HL-60/S4 (cell line): ENCODE data around the gene THSD4.
"Not testable (repeated sequence)": the region's sequence is repeated elsewhere in the genome, so short reads cannot be mapped to it uniquely, and the experiment has no call there.

Source experiments
- in situ Hi-C: fragments of 300-500 bp; cut with MboI; formaldehyde crosslinking; loops from 2 replicates; pipeline ENCODE4 v1.14.3; 2022; ENCODE audit warnings: low sequenced_read_pairs

THSD4 gene

GRCh38 chr15:71319424-71319823 is 204.2 kb downstream of the THSD4 start:
- in situ Hi-C loops: not testable (repeated sequence)

DNA sequence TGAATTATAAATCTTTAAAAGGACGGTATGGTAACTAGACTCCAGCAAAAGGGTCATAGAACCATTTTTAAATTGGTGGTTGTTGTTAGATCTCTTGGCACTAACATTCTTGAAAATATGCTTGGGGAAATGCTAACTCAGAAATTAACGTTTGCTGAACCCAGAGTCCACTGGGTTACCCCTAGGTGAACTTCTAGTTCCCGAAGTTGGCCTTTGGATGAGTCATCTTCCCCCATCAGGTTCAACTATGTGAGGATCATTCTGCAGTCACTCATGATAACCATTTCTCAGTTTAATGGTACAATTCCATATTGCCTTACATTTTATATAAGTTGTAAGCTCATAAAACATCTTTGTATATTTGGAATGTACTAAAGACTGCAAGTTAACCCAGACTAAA is 204.7 kb downstream of the THSD4 start:
- in situ Hi-C loops: no loop called here

DNA sequence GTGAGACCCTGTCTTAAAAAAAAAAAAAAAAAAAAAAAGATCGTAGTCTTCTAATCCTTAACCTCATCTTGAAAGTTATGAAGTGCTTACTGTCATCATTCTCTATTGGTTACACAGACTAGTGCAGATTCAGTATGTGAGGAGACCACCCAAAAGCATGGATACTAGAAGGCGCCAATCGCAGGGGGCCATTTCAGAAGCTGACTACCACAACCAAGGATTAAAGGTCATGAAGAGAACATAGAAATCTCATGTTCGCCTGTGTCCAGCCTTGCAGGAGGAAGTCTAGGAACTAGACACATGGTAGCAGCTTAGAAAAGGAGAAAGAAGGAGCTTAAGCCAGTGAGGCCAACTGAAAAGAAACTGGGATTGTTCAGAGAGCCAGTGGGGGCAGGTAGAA is 207.8 kb downstream of the THSD4 start:
- in situ Hi-C loops: no loop called here

GRCh38 chr15:71323584-71323983 is 208.3 kb downstream of the THSD4 start:
- in situ Hi-C loops: no loop called here

DNA sequence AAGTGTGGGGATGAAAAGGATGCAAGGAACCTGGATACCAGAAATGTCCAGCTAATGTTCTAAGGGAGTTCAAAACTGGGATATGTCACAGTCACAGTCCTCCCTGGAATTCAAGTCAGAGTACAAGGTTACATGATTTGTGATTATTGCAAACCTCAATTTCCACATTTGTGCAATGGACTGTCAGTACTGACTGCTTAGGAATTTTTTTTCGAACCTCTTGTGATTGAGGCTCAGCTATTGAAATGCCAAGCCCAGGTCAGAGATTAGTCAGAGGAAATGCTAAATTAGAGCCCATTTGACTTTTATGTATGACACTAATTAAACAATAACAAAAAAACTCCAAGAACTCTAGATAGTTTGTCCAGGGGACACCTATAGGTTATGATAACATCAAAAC is 210.2 kb downstream of the THSD4 start:
- in situ Hi-C loops: no loop called here

DNA sequence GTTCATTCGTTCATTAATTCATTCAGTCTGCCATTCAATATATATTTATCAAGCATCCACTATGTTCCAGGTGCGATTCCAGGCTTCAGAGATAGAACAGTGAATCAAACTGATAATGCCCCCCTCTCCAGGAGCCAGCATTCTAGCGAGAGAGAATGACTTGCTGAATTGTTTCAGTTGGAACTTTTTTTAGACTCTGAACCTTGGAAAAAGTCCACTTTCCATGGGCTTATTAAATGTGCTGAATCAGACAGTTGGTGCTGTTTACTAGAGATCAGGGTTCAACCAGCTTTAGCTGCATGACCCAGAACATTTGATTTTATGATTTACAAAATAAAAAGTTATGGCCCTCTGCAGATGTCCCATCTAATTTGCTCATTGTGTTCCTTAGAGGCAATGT is 213.2 kb downstream of the THSD4 start:
- in situ Hi-C loops: no loop called here

DNA sequence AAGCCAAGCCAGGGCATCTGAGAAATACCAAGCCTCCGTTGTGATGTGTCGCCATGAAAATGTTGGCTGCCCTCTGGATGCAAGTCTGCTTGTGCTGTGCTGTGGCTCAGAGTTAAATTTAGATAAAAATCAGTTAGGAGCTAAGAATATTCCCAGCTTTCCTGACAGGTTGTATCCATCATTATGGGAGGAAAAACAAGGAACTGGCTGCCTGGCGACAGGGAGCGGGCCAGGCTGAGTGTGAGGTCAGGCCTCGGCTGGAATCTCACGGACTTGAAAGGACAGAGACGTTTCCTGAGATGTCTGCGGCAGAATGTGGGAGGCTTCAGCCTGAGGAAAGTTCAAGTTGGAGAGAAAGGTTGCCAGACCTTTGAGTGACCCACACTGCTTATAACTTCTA is 213.8 kb downstream of the THSD4 start:
- in situ Hi-C loops: no loop called here

DNA sequence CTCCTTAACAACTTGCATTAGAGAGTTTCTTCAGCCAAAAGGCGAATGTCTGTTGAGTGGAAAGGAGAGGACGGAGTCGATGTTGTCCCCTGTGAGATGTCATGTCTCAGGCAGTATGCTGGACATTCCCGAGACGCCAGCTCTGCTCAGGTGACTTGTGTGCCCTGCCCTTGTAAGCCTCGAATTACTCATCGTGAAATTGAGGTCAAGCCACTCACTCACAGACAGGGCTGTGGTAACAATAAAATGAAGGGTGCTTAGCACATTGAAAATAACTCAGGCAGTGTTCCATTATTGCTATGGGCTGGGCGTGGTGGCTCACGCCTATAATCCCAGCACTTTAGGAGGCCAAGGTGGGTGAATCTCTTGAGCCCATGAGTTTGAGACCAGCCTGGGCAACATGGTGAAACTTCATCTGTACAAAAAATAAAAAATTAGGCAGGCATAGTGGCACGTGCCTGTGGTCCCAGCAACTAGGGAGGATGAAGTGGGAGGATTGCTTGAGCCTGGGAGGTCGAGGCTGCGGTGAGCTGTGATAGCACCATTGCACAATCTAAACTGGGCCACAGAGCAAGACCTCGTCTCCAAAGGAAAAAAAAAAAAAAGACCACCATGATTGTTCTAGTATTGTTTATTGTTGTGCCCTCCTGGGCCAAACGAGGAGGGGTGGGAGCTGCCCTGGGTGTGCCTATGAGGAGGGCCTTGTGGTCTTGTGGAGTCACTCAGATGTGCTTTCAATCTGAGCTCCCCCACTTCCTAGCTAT is 214.4 kb downstream of the THSD4 start:
- in situ Hi-C loops: no loop called here

DNA sequence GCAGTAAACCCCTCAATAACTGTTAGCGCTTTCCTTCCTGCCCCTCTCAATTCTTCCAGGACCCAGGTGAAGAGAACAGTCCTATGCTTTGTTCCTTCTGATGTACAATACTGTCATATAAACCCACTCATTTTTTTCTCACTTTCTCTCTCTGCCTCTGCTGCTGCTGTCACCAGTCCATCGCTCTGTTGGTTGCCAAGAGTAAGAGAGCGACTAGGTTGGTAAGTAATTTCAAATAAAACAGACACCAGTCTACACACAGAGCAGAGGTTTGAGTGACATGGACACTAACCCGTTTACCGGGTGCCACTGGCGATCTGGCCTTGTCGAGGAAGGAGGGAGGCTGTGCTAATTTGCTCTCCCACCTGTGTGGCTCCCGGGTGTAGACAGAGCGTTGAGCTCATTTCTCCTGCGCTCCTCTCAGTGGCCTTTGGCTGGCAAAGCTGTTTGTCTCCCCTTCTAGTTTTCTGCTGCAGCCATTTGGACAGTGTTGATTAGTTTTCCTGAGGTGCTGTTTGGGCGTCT is 215.4 kb downstream of the THSD4 start:
- in situ Hi-C loops: no loop called here

DNA sequence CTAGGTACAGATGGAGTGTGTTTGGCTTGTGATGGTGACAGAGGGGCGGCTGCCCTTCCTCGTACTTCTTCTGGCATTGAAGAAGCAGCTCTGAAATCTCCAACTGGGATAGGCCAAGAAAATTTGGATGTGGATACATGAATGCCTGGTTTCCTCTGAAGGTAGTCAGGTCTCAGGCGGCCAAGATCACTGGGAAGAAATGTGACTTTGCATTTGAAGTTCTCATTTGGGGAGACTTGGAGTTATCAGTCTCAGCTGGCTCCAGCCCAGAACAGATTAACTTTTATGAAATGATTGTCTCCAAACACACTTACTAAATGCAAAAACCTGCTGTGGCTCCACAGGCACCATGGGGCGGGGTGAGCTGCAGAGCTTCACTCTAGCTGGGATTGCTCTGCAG is 215.9 kb downstream of the THSD4 start:
- in situ Hi-C loops: no loop called here

DNA sequence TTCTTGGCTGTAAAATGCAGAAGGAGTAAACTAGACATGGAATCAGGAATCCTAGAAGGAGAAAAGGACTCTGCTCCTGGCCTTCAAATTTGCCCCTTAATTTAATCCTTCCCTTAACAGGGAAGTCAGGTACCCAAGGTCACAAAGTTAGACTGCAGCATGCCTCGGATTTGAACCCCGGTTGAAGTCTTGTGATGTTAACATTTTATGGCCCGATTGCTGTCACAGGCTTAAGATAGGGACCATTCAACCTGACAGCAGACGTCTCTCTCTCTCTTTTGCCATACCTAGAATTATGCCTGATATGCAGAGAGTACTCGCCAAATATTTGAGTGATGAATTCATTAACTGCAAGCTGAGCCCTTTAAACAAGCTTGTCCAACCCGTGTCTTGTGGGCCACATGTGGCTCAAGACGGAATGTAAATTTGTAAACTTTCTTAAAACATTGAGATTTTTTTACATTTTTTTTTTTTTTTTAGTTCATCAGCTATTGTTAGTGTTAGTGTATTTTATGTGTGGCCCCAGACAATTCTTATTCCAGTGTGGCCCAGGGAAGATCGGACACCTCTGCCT is 217.2 kb downstream of the THSD4 start:
- in situ Hi-C loops: no loop called here

- in situ Hi-C loops: no loop called here
Observed at GRCh38 chr15:71333136-71333700, 217.9 kb downstream of the THSD4 start.

- in situ Hi-C loops: no loop called here
Observed at GRCh38 chr15:71333839-71334238, 218.6 kb downstream of the THSD4 start.

DNA sequence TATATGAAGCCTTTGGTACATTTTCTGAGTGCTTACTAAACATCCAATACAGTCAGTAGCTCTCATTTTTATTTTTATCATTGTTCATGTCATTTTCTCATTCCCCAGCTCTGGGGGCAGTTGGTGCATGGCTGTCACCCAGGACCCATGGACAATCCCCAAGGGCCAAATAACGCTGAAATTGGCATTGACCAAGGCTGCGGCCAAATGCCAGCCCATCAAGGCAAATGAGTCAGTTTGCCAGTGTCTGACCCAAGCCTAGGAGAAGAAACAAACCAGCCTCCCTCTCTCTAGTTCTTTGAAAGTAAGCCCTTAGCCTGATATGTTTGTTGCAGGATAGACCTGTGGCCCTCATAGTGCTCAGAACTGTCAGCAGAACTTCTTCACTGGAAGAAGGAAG is 219.2 kb downstream of the THSD4 start:
- in situ Hi-C loops: no loop called here

GRCh38 chr15:71334873-71335272 is 219.6 kb downstream of the THSD4 start:
- in situ Hi-C loops: no loop called here

GRCh38 chr15:71335591-71335990 is 220.3 kb downstream of the THSD4 start:
- in situ Hi-C loops: no loop called here

- in situ Hi-C loops: no loop called here
Observed at GRCh38 chr15:71336671-71337070, 221.4 kb downstream of the THSD4 start.

GRCh38 chr15:71337197-71337845 is 222.1 kb downstream of the THSD4 start:
- in situ Hi-C loops: no loop called here

GRCh38 chr15:71338265-71338664 is 223.0 kb downstream of the THSD4 start:
- in situ Hi-C loops: no loop called here

DNA sequence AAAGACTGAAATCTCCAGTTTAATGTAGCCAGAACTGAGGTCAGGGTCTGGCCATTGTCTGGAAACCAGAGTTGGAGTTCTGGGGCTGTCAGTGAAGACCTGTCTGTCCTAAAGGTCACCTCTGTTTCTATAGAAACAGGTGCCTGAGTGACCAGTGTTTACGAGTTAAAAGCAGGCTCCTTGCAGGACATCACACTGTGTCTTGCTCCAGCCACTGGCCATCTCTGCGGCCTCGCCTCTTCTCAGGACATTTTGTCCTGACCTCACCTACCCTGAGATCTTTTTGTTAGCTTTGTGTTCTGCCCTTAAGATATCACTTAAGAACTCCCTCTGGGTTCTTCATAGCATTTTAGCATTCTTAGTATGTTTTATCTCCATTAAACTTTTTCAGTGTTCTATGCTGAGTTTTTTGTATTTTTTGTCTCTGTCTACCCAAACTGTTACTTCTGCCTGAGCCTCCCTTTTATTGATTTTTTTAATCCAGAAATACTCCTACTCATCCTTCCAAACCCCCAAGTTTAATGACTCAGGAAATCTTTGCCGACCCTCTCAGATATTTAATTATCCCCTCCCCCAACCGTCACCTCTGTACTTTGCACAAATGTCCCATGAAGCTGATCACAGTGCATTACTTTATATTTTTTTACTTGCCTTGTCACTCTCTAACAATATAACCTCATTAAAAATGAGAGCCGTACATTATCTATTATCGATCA is 223.7 kb downstream of the THSD4 start:
- in situ Hi-C loops: no loop called here
